DOHH2 (cell line): ENCODE results near the gene THRB.

Experiments
- H3F3A ChIP-seq: fragments of 200-600 bp; sonication (generic), shearing (Covaris generic); 2 replicates; pipeline ENCODE4 v1.6.0; 2016; ENCODE audit warnings: antibody characterized with exemption, mild to moderate bottlenecking; ENCODE audit not compliant: control insufficient read depth, insufficient read depth
- H3K27ac ChIP-seq: fragments of 200-600 bp; sonication (generic); 2 replicates; pipeline ENCODE4 v1.5.1; 2014; ENCODE audit warnings: low read depth, mild to moderate bottlenecking, low read length, moderate library complexity
- H3K27me3 ChIP-seq: fragments of 200-600 bp; sonication (generic); 2 replicates; pipeline ENCODE4 v1.6.1; 2014; ENCODE audit warnings: mild to moderate bottlenecking, low read length, mixed read lengths; ENCODE audit not compliant: control insufficient read depth
- H3K36me3 ChIP-seq: fragments of 200-600 bp; sonication (generic); 2 replicates; pipeline ENCODE4 v1.6.1; 2014; ENCODE audit warnings: mild to moderate bottlenecking, low read length, moderate library complexity, mixed read lengths; ENCODE audit not compliant: control insufficient read depth
- H3K4me1 ChIP-seq: fragments of 200-600 bp; sonication (generic); 2 replicates; pipeline ENCODE4 v1.6.1; 2014; ENCODE audit warnings: mild to moderate bottlenecking, low read length, mixed read lengths; ENCODE audit not compliant: control insufficient read depth
- H3K4me2 ChIP-seq: fragments of 200-600 bp; sonication (generic); 2 replicates; pipeline ENCODE4 v1.6.0; 2014; ENCODE audit warnings: mild to moderate bottlenecking, low read length, moderate library complexity
- H3K4me3 ChIP-seq: fragments of 200-600 bp; sonication (generic); 2 replicates; pipeline ENCODE4 v1.5.1; 2014; ENCODE audit warnings: mild to moderate bottlenecking, low read length, mixed read lengths
- H3K79me2 ChIP-seq: fragments of 200-600 bp; sonication (generic); 2 replicates; pipeline ENCODE4 v1.6.1; 2014; ENCODE audit warnings: mild to moderate bottlenecking, low read length, mixed read lengths; ENCODE audit not compliant: control insufficient read depth
- H3K9me2 ChIP-seq: fragments of 200-600 bp; sonication (generic); replicated peaks from 2 replicates; pipeline ENCODE4 v1.6.1; 2014; ENCODE audit warnings: mild to moderate bottlenecking, low read length, mixed read lengths; ENCODE audit not compliant: control insufficient read depth
- H3K9me3 ChIP-seq: fragments of 200-600 bp; sonication (generic); 2 replicates; pipeline ENCODE4 v1.6.1; 2014; ENCODE audit warnings: antibody characterized with exemption, low read length, mixed read lengths; ENCODE audit not compliant: control insufficient read depth, insufficient read depth
- H4K20me1 ChIP-seq: fragments of 200-600 bp; sonication (generic); 2 replicates; pipeline ENCODE4 v1.6.0; 2014; ENCODE audit warnings: low read depth, mild to moderate bottlenecking, antibody characterized with exemption, low read length, moderate library complexity; ENCODE audit not compliant: control insufficient read depth, insufficient read depth
- CTCF ChIP-seq: fragments of 200-600 bp; sonication (generic); IDR thresholded peaks from one replicate; pipeline ENCODE4 v1.5.1; 2014; ENCODE audit warnings: antibody characterized with exemption, mild to moderate bottlenecking, low read depth, low read length; ENCODE audit not compliant: poor library complexity, severe bottlenecking
- EZH2phosphoT487 ChIP-seq: fragments of 200-600 bp; sonication (generic); IDR thresholded peaks from 2 replicates; pipeline ENCODE4 v1.6.1; 2017; ENCODE audit warnings: borderline replicate concordance, mild to moderate bottlenecking, antibody characterized with exemption, low read length, moderate library complexity, mixed read lengths

Gene THRB

GRCh38 chr3:24474862-24475261 lies 19.8 kb downstream of the THRB start:
- H3K27me3 ChIP-seq, result no peaks in the 10 kb centered on the region
- no peaks in the 10 kb centered on the region for H3K4me1 ChIP-seq
- H3F3A ChIP-seq, result no peaks in the 10 kb centered on the region
- no peak overlapping the region for H3K4me3 ChIP-seq
- H4K20me1 ChIP-seq, result no peaks in the 10 kb centered on the region
- no peaks in the 10 kb centered on the region for H3K79me2 ChIP-seq
- H3K9me2 ChIP-seq, result no peaks in the 10 kb centered on the region
- TF ChIP-seq EZH2phosphoT487 (no peak), CTCF (no peak)
- no peaks in the 10 kb centered on the region for H3K9me3 ChIP-seq
- no peak overlapping the region for H3K27ac ChIP-seq
- H3K36me3 ChIP-seq, result no peaks in the 10 kb centered on the region
- H3K4me2 ChIP-seq, result no peak overlapping the region

- no peak overlapping the region for H3K4me2 ChIP-seq
- H3K4me3 ChIP-seq, result no peak overlapping the region
- no peaks in the 10 kb centered on the region for H3K4me1 ChIP-seq
- no peaks in the 10 kb centered on the region for H3K36me3 ChIP-seq
- no peaks in the 10 kb centered on the region for H3K27me3 ChIP-seq
- H3K9me2 ChIP-seq, result no peaks in the 10 kb centered on the region
- no peak for TF ChIP-seq EZH2phosphoT487
- no peak for TF ChIP-seq CTCF
- H3K27ac ChIP-seq, result no peak overlapping the region
- H3K79me2 ChIP-seq, result no peaks in the 10 kb centered on the region
- H3K9me3 ChIP-seq, result no peaks in the 10 kb centered on the region
- H3F3A ChIP-seq, result no peaks in the 10 kb centered on the region
- no peaks in the 10 kb centered on the region for H4K20me1 ChIP-seq
Measured at GRCh38 chr3:24472358-24472757, 22.3 kb downstream of the THRB start.

GRCh38 chr3:24471486-24471885 lies 23.2 kb downstream of the THRB start:
- no peaks in the 10 kb centered on the region for H3K79me2 ChIP-seq
- H3F3A ChIP-seq, result no peaks in the 10 kb centered on the region
- no peak overlapping the region for H3K4me3 ChIP-seq
- H3K9me2 ChIP-seq, result no peaks in the 10 kb centered on the region
- no peak overlapping the region for H3K27ac ChIP-seq
- H3K27me3 ChIP-seq, result no peaks in the 10 kb centered on the region
- H4K20me1 ChIP-seq, result no peaks in the 10 kb centered on the region
- no peak for TF ChIP-seq EZH2phosphoT487
- no peak for TF ChIP-seq CTCF
- H3K9me3 ChIP-seq, result no peaks in the 10 kb centered on the region
- no peak overlapping the region for H3K4me2 ChIP-seq
- H3K4me1 ChIP-seq, result no peaks in the 10 kb centered on the region
- H3K36me3 ChIP-seq, result no peaks in the 10 kb centered on the region

- H4K20me1 ChIP-seq, result no peaks in the 10 kb centered on the region
- TF ChIP-seq CTCF (no peak), EZH2phosphoT487 (no peak)
- no peaks in the 10 kb centered on the region for H3K4me1 ChIP-seq
- no peaks in the 10 kb centered on the region for H3F3A ChIP-seq
- H3K9me3 ChIP-seq, result no peaks in the 10 kb centered on the region
- no peaks in the 10 kb centered on the region for H3K9me2 ChIP-seq
- H3K36me3 ChIP-seq, result no peaks in the 10 kb centered on the region
- no peak overlapping the region for H3K4me3 ChIP-seq
- H3K27ac ChIP-seq, result no peak overlapping the region
- H3K27me3 ChIP-seq, result no peaks in the 10 kb centered on the region
- H3K4me2 ChIP-seq, result no peak overlapping the region
- H3K79me2 ChIP-seq, result no peaks in the 10 kb centered on the region
Measured at GRCh38 chr3:24470277-24470676, 24.4 kb downstream of the THRB start.
